IMR-90 (cell line): ENCODE results near the gene OSBP2. TPM values are rescaled to one million over a fixed set of nuclear protein-coding genes. Genes with fewer than 3 reads are reported as not detected.

Source experiments
- ATAC-seq: fragments of 200-7000 bp; cut with Tn5 transposase; 2 replicates; pipeline ENCODE4 v1.9.1; 2020; ENCODE audit warnings: low read depth, mild to moderate bottlenecking, moderate library complexity
- BruUV-seq: library from RNA; stranded (reverse); fragments of 400-500 nt; replicated peaks from 2 replicates; lab custom pipeline; 2021; lab: Mats Ljungman, UMichigan
- CTCF ChIA-PET: fragments of 300-600 bp; formaldehyde crosslinking; extraction: SDS; loops from one replicate; lab custom pipeline; 2021; ENCODE audit warnings: antibody characterized with exemption; lab: Yijun Ruan, JAX
- POLR2A ChIA-PET: fragments of 300-600 bp; sonication (Branson Sonifier 250); formaldehyde crosslinking; loops from one replicate; lab custom pipeline; 2022; ENCODE audit warnings: antibody characterized with exemption; ENCODE audit not compliant: unreplicated experiment; lab: Charles Lee
- DNase-seq: peaks from one replicate; pipeline ENCODE4 v3.0.0; 2013
- H2AFZ ChIP-seq: replicated peaks from 2 replicates; pipeline ENCODE3; 2013; ENCODE audit warnings: low read length, mild to moderate bottlenecking; ENCODE audit not compliant: poor library complexity
- H2AK5ac ChIP-seq: 2 replicates; pipeline ENCODE4 v1.6.1; 2013; ENCODE audit warnings: low read depth, low read length, inconsistent platforms
- H2AK9ac ChIP-seq: replicated peaks from 2 replicates; pipeline ENCODE3; 2013; ENCODE audit warnings: mild to moderate bottlenecking, low read depth, low read length, moderate library complexity; ENCODE audit not compliant: poor library complexity
- H2BK120ac ChIP-seq: 2 replicates; pipeline ENCODE4 v1.6.1; 2013; ENCODE audit warnings: low read depth, low read length, inconsistent platforms
- H2BK15ac ChIP-seq: 3 replicates; pipeline ENCODE4 v1.6.1; 2013; ENCODE audit warnings: low read depth, low read length, inconsistent platforms
- H2BK20ac ChIP-seq: 2 replicates; pipeline ENCODE4 v1.6.1; 2013; ENCODE audit warnings: low read depth, mild to moderate bottlenecking, inconsistent platforms, low read length, moderate library complexity
- H2BK5ac ChIP-seq: 2 replicates; pipeline ENCODE4 v1.6.1; 2013; ENCODE audit warnings: mild to moderate bottlenecking, low read depth, low read length, inconsistent platforms; ENCODE audit not compliant: poor library complexity, severe bottlenecking
- H3K14ac ChIP-seq: replicated peaks from 2 replicates; pipeline ENCODE4 v1.6.1; 2013; ENCODE audit warnings: low read depth, low read length, inconsistent platforms
- H3K18ac ChIP-seq: 2 replicates; pipeline ENCODE4 v1.6.1; 2013; ENCODE audit warnings: low read depth, low read length, control low read depth
- H3K23ac ChIP-seq: 2 replicates; pipeline ENCODE4 v1.6.1; 2013; ENCODE audit warnings: low read depth, low read length, inconsistent platforms
- H3K27ac ChIP-seq: 2 replicates; pipeline ENCODE4 v1.5.1; 2013; ENCODE audit warnings: mild to moderate bottlenecking, control low read depth, low read length; ENCODE audit not compliant: insufficient read depth
- H3K27me3 ChIP-seq: 2 replicates; pipeline ENCODE4 v1.6.1; 2013; ENCODE audit warnings: low read length; ENCODE audit not compliant: control insufficient read depth, insufficient read depth
- H3K36me3 ChIP-seq: 2 replicates; pipeline ENCODE4 v1.6.1; 2013; ENCODE audit warnings: low read length, mixed read lengths; ENCODE audit not compliant: control insufficient read depth, insufficient read depth
- H3K4ac ChIP-seq: 2 replicates; pipeline ENCODE4 v1.6.1; 2013; ENCODE audit warnings: low read depth, low read length, inconsistent platforms
- H3K4me1 ChIP-seq: 2 replicates; pipeline ENCODE4 v1.6.1; 2013; ENCODE audit warnings: low read length, mixed read lengths; ENCODE audit not compliant: control insufficient read depth, insufficient read depth
- H3K4me2 ChIP-seq: 2 replicates; pipeline ENCODE4 v1.6.1; 2013; ENCODE audit warnings: low read depth, mild to moderate bottlenecking, control low read depth, low read length, moderate library complexity
- H3K4me3 ChIP-seq: 2 replicates; pipeline ENCODE4 v1.5.1; 2013; ENCODE audit warnings: low read depth, mild to moderate bottlenecking, control low read depth, low read length, moderate library complexity; ENCODE audit not compliant: insufficient read depth
- H3K56ac ChIP-seq: 2 replicates; pipeline ENCODE4 v1.6.1; 2013; ENCODE audit warnings: low read length, inconsistent platforms; ENCODE audit not compliant: insufficient read depth; ENCODE audit errors: extremely low read depth
- H3K79me1 ChIP-seq, 2 experiments: 2 replicates each; pipeline ENCODE4 v1.6.1; 2013; ENCODE audit warnings: low read length in 2 of 2, inconsistent platforms in 1 of 2, low read depth in 1 of 2
- H3K9ac ChIP-seq: 2 replicates; pipeline ENCODE4 v1.6.1; 2013; ENCODE audit warnings: low read depth, low read length, control low read depth
- H3K9me1 ChIP-seq: 2 replicates; pipeline ENCODE4 v1.6.1; 2013; ENCODE audit warnings: low read length, inconsistent platforms; ENCODE audit not compliant: insufficient read depth
- H3K9me3 ChIP-seq: 2 replicates; pipeline ENCODE4 v1.6.1; 2013; ENCODE audit warnings: low read length; ENCODE audit not compliant: control insufficient read depth, insufficient read depth
- H4K20me1 ChIP-seq: 2 replicates; pipeline ENCODE4 v1.6.1; 2013; ENCODE audit warnings: low read length, inconsistent platforms; ENCODE audit not compliant: insufficient read depth
- H4K5ac ChIP-seq: 2 replicates; pipeline ENCODE4 v1.6.1; 2013; ENCODE audit warnings: mild to moderate bottlenecking, low read depth, low read length, control low read depth
- H4K8ac ChIP-seq, 2 experiments: 2 replicates each; pipeline ENCODE4 v1.6.1; 2013; ENCODE audit warnings: low read depth in 2 of 2, low read length in 2 of 2, control low read depth in 1 of 2, inconsistent platforms in 1 of 2
- H4K91ac ChIP-seq: 2 replicates; pipeline ENCODE4 v1.6.1; 2013; ENCODE audit warnings: low read depth, low read length, inconsistent platforms; ENCODE audit not compliant: insufficient read depth
- BHLHE40 ChIP-seq: fragments of 150-350 bp; IDR thresholded peaks from 2 replicates; pipeline ENCODE4 v1.6.1; 2016; ENCODE audit warnings: mild to moderate bottlenecking, low read depth, low read length
- CEBPB ChIP-seq: IDR thresholded peaks from 2 replicates; pipeline ENCODE4 v1.6.1; 2012; ENCODE audit warnings: low read depth, low read length, improper control_type of control experiment
- CHD1 ChIP-seq: IDR thresholded peaks from 2 replicates; pipeline ENCODE4 v1.6.1; 2012; ENCODE audit warnings: low read depth, low read length, improper control_type of control experiment
- CTCF ChIP-seq: conservative IDR thresholded peaks from 2 replicates; pipeline ENCODE4 v1.5.1; 2012; ENCODE audit warnings: mild to moderate bottlenecking, low read depth, low read length, improper control_type of control experiment
- ELK1 ChIP-seq: fragments of 150-350 bp; IDR thresholded peaks from 2 replicates; pipeline ENCODE4 v1.6.1; 2016; ENCODE audit warnings: low read depth, mild to moderate bottlenecking, low read length, moderate library complexity, borderline replicate concordance
- FOS ChIP-seq: fragments of 150-350 bp; IDR thresholded peaks from 2 replicates; pipeline ENCODE4 v1.6.1; 2016; ENCODE audit warnings: low read depth, low read length
- MAFK ChIP-seq: IDR thresholded peaks from 2 replicates; pipeline ENCODE4 v1.6.1; 2012; ENCODE audit warnings: low read depth, low read length, improper control_type of control experiment
- MAZ ChIP-seq: IDR thresholded peaks from 2 replicates; pipeline ENCODE4 v1.6.1; 2012; ENCODE audit warnings: low read depth, mild to moderate bottlenecking, low read length, improper control_type of control experiment, moderate library complexity, borderline replicate concordance
- MXI1 ChIP-seq: IDR thresholded peaks from 2 replicates; pipeline ENCODE4 v1.6.1; 2012; ENCODE audit warnings: low read depth, mild to moderate bottlenecking, low read length, moderate library complexity, borderline replicate concordance
- NFE2L2 ChIP-seq: fragments of 150-350 bp; IDR thresholded peaks from 2 replicates; pipeline ENCODE4 v1.6.1; 2016; ENCODE audit warnings: low read depth, mild to moderate bottlenecking, low read length
- POLR2A ChIP-seq: IDR thresholded peaks from 2 replicates; pipeline ENCODE4 v1.6.1; 2012; ENCODE audit warnings: mild to moderate bottlenecking, low read depth, low read length
- RAD21 ChIP-seq: IDR thresholded peaks from 2 replicates; pipeline ENCODE4 v1.6.1; 2012; ENCODE audit warnings: low read length, improper control_type of control experiment
- RCOR1 ChIP-seq: IDR thresholded peaks from 2 replicates; pipeline ENCODE4 v1.6.1; 2012; ENCODE audit warnings: mild to moderate bottlenecking, low read length, improper control_type of control experiment; ENCODE audit not compliant: insufficient replicate concordance
- RFX5 ChIP-seq: IDR thresholded peaks from 2 replicates; pipeline ENCODE4 v1.8.0; 2012; ENCODE audit warnings: low read depth, mild to moderate bottlenecking, low read length, moderate library complexity
- SMC3 ChIP-seq: fragments of 150-350 bp; IDR thresholded peaks from 2 replicates; pipeline ENCODE4 v1.6.1; 2016; ENCODE audit warnings: low read depth, mild to moderate bottlenecking, antibody characterized with exemption, low read length, moderate library complexity
- USF2 ChIP-seq: fragments of 150-350 bp; IDR thresholded peaks from 2 replicates; pipeline ENCODE4 v1.6.1; 2017; ENCODE audit warnings: mild to moderate bottlenecking, antibody characterized with exemption, low read length, low read depth
- WGBS, 2 experiments: methylation state at CpG; one replicate each; pipeline versions ENCODE4 v1.1.5 to v1.1.7; 2013; ENCODE audit warnings: missing lambda C conversion rate in 2 of 2; ENCODE audit not compliant: insufficient read length in 1 of 2; ENCODE audit errors: extremely low coverage in 2 of 2; 5-methylcytosine and 5-hydroxymethylcytosine counted together
- dilution Hi-C: fragments of 300-500 bp; cut with HindIII; formaldehyde crosslinking; loops from one replicate; pipeline ENCODE4 v1.14.3; 2018; ENCODE audit warnings: low sequenced_read_pairs; ENCODE audit not compliant: unreplicated experiment
- in situ Hi-C: fragments of 300-500 bp; cut with MboI; formaldehyde crosslinking; loops from 3 replicates; pipeline ENCODE4 v1.14.3; 2019; ENCODE audit warnings: low sequenced_read_pairs, inconsistent platforms, mixed read lengths
- intact Hi-C: fragments of 100-400 bp; cut with micrococcal nuclease; formaldehyde crosslinking; loops from 2 replicates; pipeline ENCODE4 v1.10.0; 2022
- polyA plus RNA-seq, 3 experiments: library from polyadenylated mRNA; depleted of rRNA; stranded (reverse); fragments of >200 nt; gene quantifications; 2 replicates each; pipeline ENCODE4 v1.2.3, GENCODE V29; 2012; ENCODE audit warnings: low replicate concordance in 1 of 3
- total RNA-seq: library from RNA; depleted of rRNA; stranded (reverse); fragments of >200 nt; gene quantifications from 2 replicates; pipeline ENCODE4 v1.2.3, GENCODE V29; 2012

The OSBP2 gene
- total and polyA plus RNA-seq, 2 of the 4 experiments (the other 2 are of a cell fraction), result 1.8 to 2.2 TPM

GRCh38 chr22:30889996-30890480 is 195.4 kb downstream of the OSBP2 start:
- dilution Hi-C loops (no loop called here), intact Hi-C loops (loop anchor here (1.0 kb wide), 1 partner anchor 127 kb away; no protein-coding TSS in a partner anchor), in situ Hi-C loops (no loop called here)
- DNase-seq (no peak), ATAC-seq (no peak)
- Histone ChIP-seq H3K4me2 (no peak overlapping the region), H3K56ac (no peak overlapping the region), H4K5ac (no peak overlapping the region), H2BK15ac (no peak overlapping the region), H2BK120ac (no peak overlapping the region), H2AFZ (no peak overlapping the region), H3K4ac (no peak overlapping the region), H3K27me3 (no peaks in the 10 kb centered on the region), H3K14ac (no peak overlapping the region), H4K91ac (no peak overlapping the region), H3K4me1 (no peaks in the 10 kb centered on the region), H3K23ac (no peak overlapping the region), H2AK5ac (no peak overlapping the region), H3K79me1 (no peaks in the 10 kb centered on the region), H2BK5ac (no peak overlapping the region), H3K9ac (no peak overlapping the region), H4K20me1 (0 out of 2 replicates have a peak, but pooled peaks cover 3% of the 10 kb centered on the region), H3K4me3 (no peak overlapping the region), H2BK20ac (no peak overlapping the region), H3K18ac (no peak overlapping the region), H3K9me3 (no peaks in the 10 kb centered on the region), H3K36me3 (no peaks in the 10 kb centered on the region), H2AK9ac (no peak overlapping the region), H4K8ac (no peak overlapping the region), H3K9me1 (no peaks in the 10 kb centered on the region), H3K27ac (no peak overlapping the region)
- CTCF ChIA-PET, result interaction anchor here (0.5 to 1.5 kb wide), 4 partner anchors 8 to 127 kb away, joined by 3 to 4 read pairs (median 3); no protein-coding TSS in a partner anchor
- BruUV-seq, result no TSS peak
- WGBS, 2 experiments, result 33% methylated on average over 1 of the region's 9 CpGs; no CpG with 5 or more reads in 1 of the 2 experiments
- POLR2A ChIA-PET, result no interaction called here
- TF ChIP-seq MAZ (no peak), CHD1 (no peak), MAFK (no peak), CTCF (no peak), CEBPB (no peak), ELK1 (no peak), FOS (no peak), RCOR1 (no peak), RFX5 (no peak), BHLHE40 (no peak), POLR2A (no peak), USF2 (no peak), MXI1 (no peak), NFE2L2 (no peak), SMC3 (no peak), RAD21 (no peak)
